HG02571 (cell line): ENCODE measurements around the gene PPRC1.
"Not testable (repeated sequence)": the region's sequence is repeated elsewhere in the genome, so short reads cannot be mapped to it uniquely, and the experiment has no call there.

Source experiments
- ATAC-seq: cut with Tn5 transposase; IDR thresholded peaks from one replicate; pipeline ENCODE4 v1.9.1; 2021; ENCODE audit warnings: mild to moderate bottlenecking, moderate library complexity; ENCODE audit not compliant: unreplicated experiment

The PPRC1 gene

DNA sequence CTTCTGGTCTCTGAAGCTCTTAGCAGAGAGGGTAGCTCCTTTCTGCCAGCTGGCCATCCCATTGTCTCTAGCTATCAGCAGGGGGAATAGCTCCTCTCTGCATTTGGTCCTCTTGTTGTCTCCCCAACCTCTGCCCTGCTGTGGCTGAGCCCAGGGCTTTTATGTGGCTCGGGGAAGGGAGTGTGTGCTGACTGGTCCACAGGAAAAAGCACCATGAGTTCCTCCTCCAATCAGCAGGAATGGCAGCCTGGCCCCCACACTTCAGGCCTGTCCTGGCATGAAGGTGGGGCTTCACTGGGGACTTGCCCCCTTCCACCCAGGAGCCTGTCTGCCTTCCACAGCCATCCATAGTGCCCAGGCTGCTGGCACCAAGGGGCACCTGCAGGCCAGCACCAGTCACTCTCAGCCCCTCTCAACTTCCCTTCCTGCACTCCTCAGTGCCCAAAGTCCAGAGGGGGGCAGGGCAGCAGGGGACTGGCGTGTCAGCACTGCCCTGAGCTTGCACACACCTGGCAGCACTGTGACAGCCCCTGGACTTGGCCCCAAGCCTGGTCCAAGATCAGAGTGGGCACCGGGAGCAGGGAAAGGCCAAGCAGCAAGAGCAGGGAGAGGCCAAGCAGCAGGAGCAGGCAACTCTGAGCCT is 55.6 kb downstream of the PPRC1 start:
- ATAC-seq = no peak

DNA sequence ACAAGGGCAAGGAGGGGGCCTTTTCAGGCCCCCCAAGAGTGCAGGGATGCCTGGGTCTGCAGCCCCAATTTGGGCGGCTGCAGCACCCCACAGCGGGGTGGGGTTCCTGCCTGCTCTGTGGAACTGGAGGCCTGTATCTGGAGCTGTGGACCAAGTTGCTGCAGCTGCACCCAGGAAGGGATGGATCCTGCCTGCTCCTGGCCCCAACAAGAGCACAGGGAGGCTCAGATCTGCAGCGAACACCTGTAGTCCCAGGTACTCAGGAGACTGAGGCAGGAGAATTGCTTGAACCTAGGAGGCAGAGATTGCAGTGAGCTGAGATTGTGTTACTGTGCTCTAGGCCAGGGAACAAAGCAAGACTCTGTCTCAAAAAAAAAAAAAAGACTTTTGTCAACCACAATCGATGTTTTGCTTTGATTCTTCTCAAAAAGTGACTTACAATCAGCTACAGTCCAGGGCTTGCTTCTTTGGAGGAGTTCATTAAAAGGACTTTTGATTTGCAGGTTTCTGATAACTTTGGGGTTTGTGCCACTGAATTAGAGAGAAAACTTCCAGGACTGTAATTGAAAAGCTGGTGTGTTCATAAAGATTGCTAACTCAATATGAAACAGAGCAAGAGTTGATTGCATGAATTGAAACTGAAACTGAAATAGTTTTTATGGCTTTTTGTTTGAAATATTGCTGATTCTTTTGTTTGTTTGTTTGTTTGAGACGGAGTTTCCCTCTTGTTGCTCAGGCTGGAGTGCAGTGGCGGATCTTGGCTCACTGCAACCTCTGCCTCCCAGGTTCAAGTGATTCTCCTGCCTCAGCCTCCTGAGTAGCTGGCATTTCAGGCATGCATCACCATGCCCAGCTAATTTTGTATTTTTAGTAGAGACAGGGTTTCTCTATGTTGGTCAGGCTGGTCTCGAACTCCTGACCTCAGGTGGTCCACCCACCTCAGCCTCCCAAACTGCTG is 56.4 kb downstream of the PPRC1 start:
- not testable (repeated sequence) for ATAC-seq

- ATAC-seq = no peak
These were observed 59.1 kb downstream of the PPRC1 start for GRCh38 chr10:102191956-102192355.

DNA sequence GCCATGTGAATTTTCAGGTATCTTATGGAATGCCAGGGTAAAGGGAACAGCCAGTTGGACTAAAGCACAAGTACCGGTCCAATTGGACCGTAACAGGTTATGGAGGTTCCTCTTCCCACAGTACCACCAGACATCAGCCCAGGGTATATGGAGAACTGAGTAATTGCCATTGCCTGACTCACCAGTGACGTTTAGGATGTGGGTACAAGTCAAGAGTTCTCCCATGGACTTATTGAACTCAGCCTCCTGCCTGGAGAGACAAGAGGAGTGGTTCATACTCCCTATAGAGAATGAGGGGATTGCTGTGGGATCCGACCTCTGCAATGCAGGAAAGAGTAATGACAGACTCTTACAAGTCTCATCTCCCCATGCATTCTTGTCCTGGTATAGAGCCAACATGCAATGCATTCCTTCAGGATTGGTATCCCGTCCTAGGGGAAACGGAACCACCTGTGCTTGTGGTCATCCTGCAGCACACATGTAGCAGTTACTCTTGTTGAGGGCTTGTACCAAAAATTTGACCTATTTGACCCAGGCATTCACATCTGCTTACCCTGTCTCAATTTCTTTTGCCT is 62.5 kb downstream of the PPRC1 start:
- no peak for ATAC-seq

- ATAC-seq = no peak
These were observed 64.1 kb downstream of the PPRC1 start for GRCh38 chr10:102196893-102197292.

- ATAC-seq = no peak
These were observed 65.2 kb downstream of the PPRC1 start for GRCh38 chr10:102198027-102198426.
